Measurements from ENCODE around the gene UBE2G1. TPM values are rescaled to one million over a fixed set of nuclear protein-coding genes. Genes with fewer than 3 reads are reported as not detected.

UBE2G1 gene
- polyA plus RNA-seq, 1 donor (not counting 4 experiments of a cell fraction or from before 2014, with no cell fraction given): 86.2 TPM

- no peaks in the 10 kb centered on the region for H3K36me3 ChIP-seq (ENCODE audit: control insufficient read depth in 2 of 2, extremely low read depth in 1 of 2, insufficient read depth in 2 of 2, low read length in 2 of 2)
- H3K9me1 ChIP-seq (ENCODE audit: control insufficient read depth, extremely low read depth, insufficient read depth, low read length): peaks cover 6% of the 10 kb centered on the region
- H2AFZ ChIP-seq (ENCODE audit: control insufficient read depth, low read length): no peak overlapping the region
- TF ChIP-seq CTCF (optimal IDR thresholded peaks at IDR 0.05 in 1 of 3, IDR thresholded peaks at IDR 0.05 in 1 of 3, conservative IDR thresholded peaks at IDR 0.05 in 1 of 3; ENCODE audit: extremely low read depth in 1 of 3, insufficient read depth in 2 of 3, low read length in 3 of 3) (no peak), EZH2 (IDR thresholded peaks at IDR 0.05; ENCODE audit: low read length) (no peak)
- peaks cover 44% of the 10 kb centered on the region for H3K4me1 ChIP-seq (ENCODE audit: control insufficient read depth, extremely low read depth, insufficient read depth, low read length)
- DNase-seq (ENCODE audit: low read depth, low spot score): no peak
- H4K20me1 ChIP-seq (ENCODE audit: control insufficient read depth, extremely low read depth, insufficient read depth, low read length): peaks cover 9% of the 10 kb centered on the region
- H3K9me3 ChIP-seq (ENCODE audit: control insufficient read depth, low read depth, low read length): no peaks in the 10 kb centered on the region
- dilution Hi-C loops (cut with MboI; ENCODE audit: extremely low pct_ligation_motif_present, low sequenced_read_pairs): loop anchor here (25.0 kb wide), 1 partner anchor 99 kb away; no protein-coding TSS in a partner anchor
- H3K9ac ChIP-seq (ENCODE audit: control insufficient read depth, extremely low read depth, insufficient read depth, low read length): peak overlapping the region; percentile 46
- H3K4me3 ChIP-seq (ENCODE audit: control insufficient read depth in 2 of 3, extremely low read depth in 1 of 3, insufficient read depth in 2 of 3, low read depth in 1 of 3, low read length in 3 of 3): peak overlapping the region; percentile 11 to 68 (median 47)
- H3K27ac ChIP-seq (ENCODE audit: control insufficient read depth, insufficient read depth, low read length): peak overlapping the region; percentile 58
- H3K27me3 ChIP-seq (ENCODE audit: control insufficient read depth, extremely low read depth, insufficient read depth, low read length): no peaks in the 10 kb centered on the region
- peaks cover 95% of the 10 kb centered on the region for H3K79me2 ChIP-seq (ENCODE audit: control insufficient read depth, insufficient read depth, low read length)
- peak; percentile 82 for FAIRE-seq
- H3K4me2 ChIP-seq (ENCODE audit: control insufficient read depth, extremely low read depth, insufficient read depth, low read depth, low read length): peak overlapping the region; percentile 96
Measured at GRCh38 chr17:4313221-4314114, 53.0 kb downstream of the UBE2G1 start.

- Histone ChIP-seq H3K4me1 (ENCODE audit: control insufficient read depth, extremely low read depth, insufficient read depth, low read length) (peaks cover 25% of the 10 kb centered on the region), H3K79me2 (ENCODE audit: control insufficient read depth, insufficient read depth, low read length) (peaks cover 88% of the 10 kb centered on the region), H4K20me1 (ENCODE audit: control insufficient read depth, extremely low read depth, insufficient read depth, low read length) (peaks cover 12% of the 10 kb centered on the region), H3K27ac (ENCODE audit: control insufficient read depth, insufficient read depth, low read length) (no peak overlapping the region), H3K9me3 (ENCODE audit: control insufficient read depth, low read depth, low read length) (no peaks in the 10 kb centered on the region), H3K9ac (ENCODE audit: control insufficient read depth, extremely low read depth, insufficient read depth, low read length) (no peak overlapping the region), H2AFZ (ENCODE audit: control insufficient read depth, low read length) (no peak overlapping the region), H3K4me3 (ENCODE audit: control insufficient read depth in 2 of 3, extremely low read depth in 1 of 3, insufficient read depth in 2 of 3, low read depth in 1 of 3, low read length in 3 of 3) (no peak overlapping the region), H3K27me3 (ENCODE audit: control insufficient read depth, extremely low read depth, insufficient read depth, low read length) (no peaks in the 10 kb centered on the region), H3K36me3 (ENCODE audit: control insufficient read depth in 2 of 2, extremely low read depth in 1 of 2, insufficient read depth in 2 of 2, low read length in 2 of 2) (peaks cover 2 to 4% of the 10 kb centered on the region in 2 experiments), H3K4me2 (ENCODE audit: control insufficient read depth, extremely low read depth, insufficient read depth, low read depth, low read length) (no peak overlapping the region), H3K9me1 (ENCODE audit: control insufficient read depth, extremely low read depth, insufficient read depth, low read length) (peaks cover 2% of the 10 kb centered on the region)
- no peak for FAIRE-seq
- dilution Hi-C loops (cut with MboI; ENCODE audit: extremely low pct_ligation_motif_present, low sequenced_read_pairs): loop anchor here (25.0 kb wide), 1 partner anchor 102 kb away; no protein-coding TSS in a partner anchor
- no peak for DNase-seq (ENCODE audit: low read depth, low spot score)
- TF ChIP-seq EZH2 (IDR thresholded peaks at IDR 0.05; ENCODE audit: low read length) (no peak), CTCF (optimal IDR thresholded peaks at IDR 0.05 in 1 of 3, IDR thresholded peaks at IDR 0.05 in 1 of 3, conservative IDR thresholded peaks at IDR 0.05 in 1 of 3; ENCODE audit: extremely low read depth in 1 of 3, insufficient read depth in 2 of 3, low read length in 3 of 3) (no peak)
Measured at GRCh38 chr17:4310354-4311060, 56.0 kb downstream of the UBE2G1 start.
